Ovary (tissue), 3 donors: Measurements from ENCODE around the gene EIF4E3.

Experiments used
- EP300 ChIP-seq: sonication (generic); formaldehyde crosslinking; IDR thresholded peaks from one replicate; pipeline ENCODE4 v1.6.1; 2017; ENCODE audit warnings: antibody characterized with exemption
- POLR2A ChIP-seq: fragments of 450-650 bp; IDR thresholded peaks from one replicate; pipeline ENCODE4 v1.6.1; 2017; ENCODE audit warnings: antibody characterized with exemption, mild to moderate bottlenecking, moderate library complexity
- TF ChIP-seq, protein P1 (sequence below), 3 donors: fragments of 450-650 bp in 2 of 3; fragments of 200-600 bp in 1 of 3; IDR thresholded peaks; one replicate each; pipeline versions ENCODE4 v1.5.1 to v1.8.0; 2016 to 2022; ENCODE audit warnings: antibody characterized with exemption in 3 of 3, mild to moderate bottlenecking in 1 of 3
- donor health status: DM: no; HTN: no; CAD: no.

DNA sequence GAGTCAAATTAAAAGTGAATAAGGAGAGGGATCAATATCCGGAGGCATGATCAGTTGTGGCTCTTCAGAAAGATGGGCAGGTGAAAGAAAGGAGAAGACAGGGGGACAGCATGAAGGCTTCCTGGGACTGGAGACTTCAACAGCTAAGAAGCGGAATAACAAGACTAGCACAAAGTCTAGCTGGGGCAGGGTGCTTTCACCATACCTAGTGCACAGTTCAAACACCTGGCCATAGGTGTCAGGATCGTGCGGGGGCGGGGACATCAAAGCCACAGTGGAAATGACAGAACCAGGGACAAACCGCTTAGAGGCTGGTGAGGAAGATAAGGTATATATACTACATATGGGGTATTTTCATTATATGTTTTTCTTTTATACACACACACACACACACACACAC, 75.4 kb downstream of the EIF4E3 start:
- TF ChIP-seq, protein P1, sequence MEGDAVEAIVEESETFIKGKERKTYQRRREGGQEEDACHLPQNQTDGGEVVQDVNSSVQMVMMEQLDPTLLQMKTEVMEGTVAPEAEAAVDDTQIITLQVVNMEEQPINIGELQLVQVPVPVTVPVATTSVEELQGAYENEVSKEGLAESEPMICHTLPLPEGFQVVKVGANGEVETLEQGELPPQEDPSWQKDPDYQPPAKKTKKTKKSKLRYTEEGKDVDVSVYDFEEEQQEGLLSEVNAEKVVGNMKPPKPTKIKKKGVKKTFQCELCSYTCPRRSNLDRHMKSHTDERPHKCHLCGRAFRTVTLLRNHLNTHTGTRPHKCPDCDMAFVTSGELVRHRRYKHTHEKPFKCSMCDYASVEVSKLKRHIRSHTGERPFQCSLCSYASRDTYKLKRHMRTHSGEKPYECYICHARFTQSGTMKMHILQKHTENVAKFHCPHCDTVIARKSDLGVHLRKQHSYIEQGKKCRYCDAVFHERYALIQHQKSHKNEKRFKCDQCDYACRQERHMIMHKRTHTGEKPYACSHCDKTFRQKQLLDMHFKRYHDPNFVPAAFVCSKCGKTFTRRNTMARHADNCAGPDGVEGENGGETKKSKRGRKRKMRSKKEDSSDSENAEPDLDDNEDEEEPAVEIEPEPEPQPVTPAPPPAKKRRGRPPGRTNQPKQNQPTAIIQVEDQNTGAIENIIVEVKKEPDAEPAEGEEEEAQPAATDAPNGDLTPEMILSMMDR (IDR thresholded peaks at IDR 0.05): no peak
- no peak for TF ChIP-seq POLR2A
- TF ChIP-seq EP300: no peak
